Measurements from ENCODE around the gene KCNV2.

Gene KCNV2

GRCh38 chr9:2720179-2720654 lies 2.9 kb downstream of the KCNV2 start:
- no peak for DNase-seq (ENCODE audit: low read depth)

GRCh38 chr9:2722715-2723114 lies 5.4 kb downstream of the KCNV2 start:
- DNase-seq (ENCODE audit: low read depth), result no peak

- DNase-seq (ENCODE audit: low read depth), result no peak
Measured at GRCh38 chr9:2723376-2724065, 6.2 kb downstream of the KCNV2 start.

GRCh38 chr9:2725126-2725525 lies 7.8 kb downstream of the KCNV2 start:
- DNase-seq (ENCODE audit: low read depth), result no peak

GRCh38 chr9:2725898-2726649 lies 8.8 kb downstream of the KCNV2 start:
- DNase-seq (ENCODE audit: low read depth), result no peak

- no peak for DNase-seq (ENCODE audit: low read depth)
Measured at GRCh38 chr9:2726650-2727340, 9.5 kb downstream of the KCNV2 start.

- DNase-seq (ENCODE audit: low read depth), result no peak
Measured at GRCh38 chr9:2727374-2727773, 10.1 kb downstream of the KCNV2 start.

GRCh38 chr9:2727966-2728613 lies 10.8 kb downstream of the KCNV2 start:
- DNase-seq (ENCODE audit: low read depth), result no peak

- no peak for DNase-seq (ENCODE audit: low read depth)
Measured at GRCh38 chr9:2729003-2729402, 11.7 kb downstream of the KCNV2 start.

- DNase-seq (ENCODE audit: low read depth), result no peak
Measured at GRCh38 chr9:2729721-2730120, 12.4 kb downstream of the KCNV2 start.

GRCh38 chr9:2730971-2731370 lies 13.7 kb downstream of the KCNV2 start:
- DNase-seq (ENCODE audit: low read depth), result no peak

GRCh38 chr9:2732492-2732891 lies 15.2 kb downstream of the KCNV2 start:
- no peak for DNase-seq (ENCODE audit: low read depth)

- no peak for DNase-seq (ENCODE audit: low read depth)
Measured at GRCh38 chr9:2740616-2741015, 23.3 kb downstream of the KCNV2 start.

- no peak for DNase-seq (ENCODE audit: low read depth)
Measured at GRCh38 chr9:2741441-2742158, 24.3 kb downstream of the KCNV2 start.

- no peak for DNase-seq (ENCODE audit: low read depth)
Measured at GRCh38 chr9:2742214-2742613, 24.9 kb downstream of the KCNV2 start.

- no peak for DNase-seq (ENCODE audit: low read depth)
Measured at GRCh38 chr9:2743937-2744529, 26.7 kb downstream of the KCNV2 start.

GRCh38 chr9:2745560-2746380 lies 28.5 kb downstream of the KCNV2 start:
- no peak for DNase-seq (ENCODE audit: low read depth)

- DNase-seq (ENCODE audit: low read depth), result no peak
Measured at GRCh38 chr9:2749485-2749884, 32.2 kb downstream of the KCNV2 start.

- DNase-seq (ENCODE audit: low read depth), result no peak
Measured at GRCh38 chr9:2755285-2755684, 38.0 kb downstream of the KCNV2 start.

GRCh38 chr9:2758162-2758897 lies 41.0 kb downstream of the KCNV2 start:
- DNase-seq (ENCODE audit: low read depth), result no peak
